GM19467 (cell line): Measurements from ENCODE around the gene IQCK.

Source experiments
- ATAC-seq: cut with Tn5 transposase; IDR thresholded peaks from one replicate; pipeline ENCODE4 v1.9.1; 2021; ENCODE audit warnings: mild to moderate bottlenecking, moderate library complexity; ENCODE audit not compliant: unreplicated experiment

IQCK gene

DNA sequence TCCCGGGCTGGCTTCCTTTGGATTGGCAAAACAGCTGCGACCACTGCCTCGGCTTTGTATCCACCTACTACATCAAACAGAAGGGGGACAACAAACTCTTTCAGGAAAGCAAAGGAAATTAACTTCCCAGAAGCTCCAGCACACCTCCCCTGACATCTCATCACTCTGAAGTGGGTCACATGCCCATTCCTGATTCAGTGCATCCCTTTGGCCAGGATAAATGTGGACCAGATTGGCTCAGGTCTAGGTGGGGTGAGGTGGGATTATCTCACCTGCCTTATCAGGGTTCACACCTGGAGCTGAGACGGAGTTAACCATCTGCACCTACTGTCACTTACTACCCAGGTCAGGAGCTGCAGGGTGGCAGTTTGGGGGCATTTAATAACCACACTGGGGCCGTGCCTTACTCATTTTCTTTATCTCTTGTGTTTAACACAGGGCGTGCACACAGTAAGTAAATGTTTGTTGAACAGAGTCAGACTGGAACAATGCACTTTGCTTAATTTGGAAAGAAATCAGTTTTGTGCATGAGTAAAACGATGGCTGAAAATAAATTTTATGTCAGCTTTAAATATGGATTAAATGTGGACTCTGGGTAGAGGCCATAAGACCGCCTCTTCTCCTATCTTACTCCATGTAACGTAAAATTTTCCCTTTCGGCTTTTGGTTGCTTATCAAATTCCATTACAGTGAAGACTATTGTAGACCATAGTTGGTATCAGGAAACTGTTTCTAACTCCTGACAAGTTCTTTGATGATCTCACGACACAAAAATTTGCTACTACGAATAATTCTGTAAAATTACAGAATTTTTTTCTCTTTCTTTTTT lies 36.0 kb downstream of the IQCK start:
- no peak for ATAC-seq

DNA sequence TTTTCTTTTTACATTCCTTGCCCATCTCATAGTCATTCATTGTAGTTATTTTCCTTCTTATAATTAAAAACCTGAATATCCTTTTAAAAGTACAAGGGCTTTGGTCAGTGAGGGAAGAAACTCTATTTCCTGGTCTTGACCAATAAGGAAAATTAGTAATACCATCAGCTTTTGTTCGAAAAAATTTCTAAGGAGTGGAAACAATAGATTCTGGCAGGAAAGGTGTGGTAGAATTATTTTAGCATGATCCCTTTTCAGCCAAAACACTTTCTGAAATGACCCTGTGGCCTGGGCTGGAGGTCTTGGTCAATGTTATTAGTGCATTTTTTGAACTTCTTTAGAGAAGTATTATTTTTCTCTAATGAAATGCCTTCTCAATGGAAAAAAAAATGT lies 36.6 kb downstream of the IQCK start:
- ATAC-seq, result no peak

DNA sequence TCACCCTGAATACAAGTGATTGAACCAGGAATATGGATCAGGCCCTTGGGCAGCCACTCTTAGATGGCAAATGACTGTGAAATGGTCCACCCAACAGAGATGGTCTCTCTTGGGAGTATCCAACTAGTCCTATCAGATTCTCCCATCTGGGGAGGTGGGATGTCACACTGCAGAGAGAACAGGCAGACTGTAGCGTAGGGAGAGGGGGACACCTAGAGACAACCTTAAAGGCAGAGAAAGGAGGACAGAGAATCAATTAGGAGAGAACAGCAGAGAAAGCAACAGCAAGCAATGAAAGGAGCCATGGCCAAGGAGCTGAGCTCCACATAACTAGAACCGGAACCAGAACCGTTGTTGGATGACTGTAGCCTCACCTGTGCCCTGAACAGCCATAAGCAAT lies 37.2 kb downstream of the IQCK start:
- ATAC-seq, result no peak

DNA sequence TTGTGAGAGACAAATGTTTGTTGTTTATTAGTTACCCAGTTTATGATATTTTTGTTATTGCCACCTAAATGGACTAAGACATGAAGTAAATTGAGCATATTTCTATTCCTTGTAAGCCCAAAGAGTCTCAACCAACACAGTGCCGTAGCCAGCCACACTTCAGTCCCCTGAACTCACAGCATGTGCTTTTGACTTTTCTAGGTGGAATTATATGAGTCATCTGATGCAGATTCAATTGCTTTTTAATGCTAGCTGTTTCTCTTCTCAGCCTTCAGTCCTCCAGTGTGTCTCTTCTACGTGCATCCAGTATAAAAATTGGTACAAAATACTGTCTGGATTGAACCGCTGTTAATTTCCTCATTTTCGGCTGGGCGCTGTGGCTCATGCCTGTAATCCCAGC lies 39.0 kb downstream of the IQCK start:
- ATAC-seq, result no peak

DNA sequence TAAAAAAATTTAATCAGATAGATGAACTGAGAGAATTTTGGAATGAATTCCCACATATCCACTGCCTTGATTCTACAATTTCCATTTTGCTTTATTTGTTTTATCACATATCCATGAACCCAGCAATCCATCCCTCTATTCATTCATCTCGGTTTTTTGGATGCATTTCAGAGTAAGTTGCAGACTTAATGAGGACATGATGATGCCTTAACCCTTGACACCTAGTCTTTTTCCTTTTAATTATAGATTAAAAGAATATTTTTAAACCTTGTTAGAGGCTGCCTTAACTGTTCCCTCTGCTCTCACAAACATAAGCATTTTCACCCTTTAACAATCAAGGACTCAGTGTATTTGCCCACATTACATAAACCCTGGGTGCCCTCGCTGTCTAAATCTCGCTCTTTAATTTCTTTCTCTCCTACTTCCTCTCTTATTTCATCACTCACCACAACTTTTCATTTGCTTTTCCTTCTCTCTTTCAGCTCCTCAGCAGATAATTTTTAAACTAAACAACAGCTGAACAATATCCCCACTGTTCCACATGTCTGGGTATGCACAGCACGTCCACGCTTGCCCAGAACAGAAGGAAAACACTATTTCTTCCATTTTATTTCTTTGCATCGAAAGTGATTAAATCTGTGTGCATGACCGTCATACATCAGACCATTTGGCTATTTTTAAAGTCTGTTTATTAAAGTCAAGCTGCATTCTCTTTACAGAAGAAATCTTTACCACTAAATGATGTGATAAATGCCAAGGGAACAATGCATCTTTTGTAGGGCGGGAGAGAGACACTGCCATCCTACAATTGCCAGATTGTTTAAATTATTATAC lies 39.9 kb downstream of the IQCK start:
- ATAC-seq, result no peak

DNA sequence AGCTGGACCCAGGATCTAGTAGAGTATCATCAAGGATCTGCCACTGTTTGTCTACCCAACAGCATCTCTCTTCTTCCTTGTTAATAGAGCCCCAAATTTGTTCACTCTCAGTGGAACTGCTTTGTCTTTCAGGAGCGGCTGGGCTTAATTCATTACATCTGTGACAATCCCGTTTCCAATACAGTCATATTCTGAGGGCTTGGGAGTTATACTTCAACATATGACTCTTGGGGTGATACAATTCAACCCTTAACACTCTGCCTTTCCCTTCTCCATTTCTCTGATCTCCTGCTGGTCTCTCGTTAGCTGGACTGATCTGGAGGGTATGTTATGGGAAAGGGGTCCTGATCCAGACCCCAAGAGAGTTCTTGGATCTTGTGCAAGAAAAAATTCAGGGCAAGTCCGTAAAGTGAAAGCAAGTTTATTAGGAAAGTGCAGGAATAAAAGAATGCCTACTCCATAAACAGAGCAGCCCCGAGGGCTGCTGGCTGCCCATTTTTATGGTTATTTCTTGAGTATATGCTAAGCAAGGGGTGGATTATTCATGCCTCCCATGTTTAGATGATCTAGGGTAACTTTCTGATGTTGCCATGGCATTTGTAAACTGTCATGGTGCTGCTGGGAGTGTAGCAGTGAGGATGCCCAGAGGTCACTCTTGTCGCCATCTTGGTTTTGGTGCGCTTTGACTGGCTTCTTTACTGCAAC lies 42.4 kb downstream of the IQCK start:
- no peak for ATAC-seq

DNA sequence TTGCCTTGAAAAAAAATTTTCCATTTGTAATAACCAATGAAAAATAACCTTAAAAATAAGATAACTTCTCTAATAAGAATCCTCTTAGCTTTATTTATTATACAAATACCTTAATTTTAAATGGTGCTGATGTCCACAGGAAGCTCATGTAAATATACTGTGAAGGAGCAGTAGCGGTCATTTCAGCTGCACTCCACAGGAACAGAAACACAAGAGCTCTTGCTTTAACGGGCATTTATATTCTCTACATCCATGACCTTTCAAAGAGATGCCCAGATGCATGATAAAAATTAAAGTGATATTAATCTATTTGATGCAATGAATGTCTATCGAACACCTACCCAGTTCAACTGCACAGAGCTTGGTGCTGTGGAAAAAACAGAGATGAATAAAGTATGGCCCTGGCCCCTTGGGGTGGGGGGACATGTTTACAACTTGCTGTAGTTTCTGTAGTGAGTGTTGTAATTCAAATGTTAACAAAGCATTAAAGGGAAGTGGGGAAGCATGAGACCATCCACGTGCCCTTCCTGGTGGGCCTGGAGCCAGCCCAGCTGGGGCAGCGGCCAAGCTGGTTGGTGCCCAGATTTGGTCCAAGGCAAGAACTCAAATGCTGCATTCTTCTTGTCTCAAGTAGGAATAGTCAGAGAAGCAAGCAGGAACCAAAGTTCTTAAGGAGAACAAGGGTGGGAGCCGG lies 47.9 kb downstream of the IQCK start:
- ATAC-seq, result no peak

DNA sequence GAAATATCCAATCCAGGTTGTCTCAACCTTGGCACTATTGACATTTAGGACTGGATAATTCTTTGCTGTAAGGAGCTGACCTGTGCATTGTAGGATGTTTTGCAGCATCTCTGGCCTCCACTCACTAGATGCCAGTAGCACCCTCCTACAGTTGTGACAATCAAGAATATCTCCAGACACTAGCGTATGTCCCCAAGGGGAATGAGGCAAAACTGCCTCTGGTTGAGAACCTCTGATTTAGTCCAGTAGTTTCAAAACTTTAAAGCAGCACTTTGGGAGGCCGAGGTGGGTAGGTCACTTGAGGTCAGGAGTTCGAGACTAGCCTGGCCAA lies 48.4 kb downstream of the IQCK start:
- ATAC-seq, result no peak

DNA sequence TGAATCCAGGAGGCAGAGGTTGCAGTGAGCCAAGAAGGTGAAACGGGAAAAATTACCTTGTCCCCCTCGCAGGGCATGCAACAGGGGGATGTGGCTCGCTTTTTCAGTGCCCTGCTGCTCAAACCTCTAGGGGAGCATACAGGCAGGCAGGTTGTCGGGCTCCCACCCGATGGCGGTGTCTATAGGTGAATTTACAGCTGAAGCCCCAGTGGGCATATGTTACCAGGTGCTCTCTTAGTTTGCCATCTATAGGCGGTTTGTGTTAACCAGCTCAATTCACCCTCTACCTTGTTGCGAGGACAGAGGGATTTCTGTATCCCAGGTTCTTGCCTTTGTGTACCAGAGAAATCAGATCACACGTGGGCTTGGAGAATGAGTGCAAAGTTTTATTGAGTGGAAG lies 48.9 kb downstream of the IQCK start:
- ATAC-seq, result no peak

DNA sequence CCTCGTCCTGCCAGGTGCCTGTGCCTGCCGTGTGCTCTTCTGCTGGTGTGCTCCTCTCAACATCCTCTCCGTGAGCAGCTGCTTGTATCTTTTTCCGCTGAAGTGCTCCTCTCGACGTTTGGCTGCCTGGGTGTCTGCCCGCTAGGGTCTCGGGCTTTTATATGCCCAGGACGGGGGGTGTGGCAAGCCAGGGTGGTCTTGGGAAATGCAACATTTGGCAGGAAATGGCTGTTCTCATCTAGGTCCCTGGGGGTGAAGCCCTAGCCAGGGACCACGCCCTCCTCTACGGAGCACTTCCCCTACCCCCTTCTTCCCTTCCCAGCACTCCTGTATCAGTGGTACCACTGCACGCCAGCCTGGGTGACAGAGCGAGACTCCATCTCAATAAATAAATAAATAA lies 49.4 kb downstream of the IQCK start:
- ATAC-seq, result no peak

DNA sequence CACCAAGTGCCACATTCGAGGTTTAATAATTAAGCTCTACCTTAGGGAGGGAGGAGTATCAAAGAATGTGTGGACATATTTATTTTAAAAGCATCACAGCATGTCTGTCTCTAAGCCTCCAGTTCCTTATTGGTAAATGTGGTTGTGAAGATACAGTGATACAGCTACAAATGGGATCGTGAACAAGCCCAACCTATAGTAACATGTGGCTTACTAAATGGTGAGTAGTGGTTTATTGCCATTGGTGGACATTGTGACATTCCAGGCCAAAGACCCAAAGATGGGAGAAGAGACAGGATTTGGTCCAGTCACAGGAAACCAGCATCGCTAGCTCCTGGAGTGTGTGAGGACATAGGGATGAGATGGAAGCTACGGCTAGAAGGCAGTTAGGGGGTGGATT lies 51.2 kb downstream of the IQCK start:
- no peak for ATAC-seq

DNA sequence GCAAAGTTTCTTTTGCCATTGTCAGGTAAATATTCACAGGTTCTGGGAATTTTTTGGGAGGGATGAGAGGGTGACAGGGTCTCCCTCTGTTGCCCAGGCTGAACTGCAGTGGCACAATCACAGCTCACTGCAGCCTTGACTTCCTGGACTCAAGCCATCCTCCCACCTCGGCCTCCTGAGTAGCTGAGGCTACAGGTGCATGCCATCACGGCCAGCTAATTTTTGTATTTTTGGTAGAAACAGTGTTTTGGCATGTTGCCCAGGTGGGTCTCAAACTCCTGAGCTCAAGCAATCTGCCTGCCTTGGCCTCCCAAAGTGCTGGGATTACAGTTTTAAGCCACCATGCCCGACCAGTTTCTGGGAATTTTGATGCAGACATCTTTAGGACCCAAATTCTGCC lies 53.0 kb downstream of the IQCK start:
- ATAC-seq, result no peak

DNA sequence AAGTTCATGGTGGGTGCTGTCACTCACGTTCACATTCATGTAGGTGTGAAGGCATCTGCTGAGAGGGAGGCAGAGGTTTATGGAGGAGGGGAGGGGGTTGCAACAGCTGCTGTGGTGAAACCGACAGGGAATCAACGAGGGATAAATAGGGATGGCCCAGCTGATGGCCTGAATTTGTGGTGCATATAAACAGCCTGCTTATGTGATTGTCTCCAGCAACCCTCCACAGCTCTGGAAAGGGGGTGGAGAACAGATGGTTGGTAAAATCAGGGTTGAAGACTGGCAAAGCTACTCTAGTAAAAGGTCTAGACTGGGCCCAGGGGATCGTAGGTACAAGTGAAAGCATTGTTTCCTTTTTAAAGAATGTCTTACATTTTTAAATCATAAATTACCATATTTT lies 53.7 kb downstream of the IQCK start:
- ATAC-seq, result no peak

DNA sequence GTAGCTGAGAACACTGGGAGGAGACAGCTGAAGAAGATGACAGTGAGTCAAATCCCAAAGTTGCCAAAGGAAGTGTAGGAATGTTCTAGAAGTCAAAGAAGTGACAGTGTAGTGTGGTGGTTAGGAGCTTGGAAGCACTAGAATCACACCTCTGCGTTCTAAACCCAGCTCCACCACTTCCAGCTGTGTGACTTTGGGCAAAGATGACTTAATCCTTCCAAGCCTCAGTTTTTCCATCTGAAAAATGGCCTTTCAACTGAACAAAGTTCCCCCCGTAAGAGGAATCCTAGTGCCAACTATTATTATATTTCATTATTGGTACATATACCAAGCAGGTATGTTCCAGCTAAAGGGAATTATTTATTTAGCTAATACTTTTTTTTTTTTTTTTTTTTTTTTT lies 56.0 kb downstream of the IQCK start:
- ATAC-seq, result no peak

DNA sequence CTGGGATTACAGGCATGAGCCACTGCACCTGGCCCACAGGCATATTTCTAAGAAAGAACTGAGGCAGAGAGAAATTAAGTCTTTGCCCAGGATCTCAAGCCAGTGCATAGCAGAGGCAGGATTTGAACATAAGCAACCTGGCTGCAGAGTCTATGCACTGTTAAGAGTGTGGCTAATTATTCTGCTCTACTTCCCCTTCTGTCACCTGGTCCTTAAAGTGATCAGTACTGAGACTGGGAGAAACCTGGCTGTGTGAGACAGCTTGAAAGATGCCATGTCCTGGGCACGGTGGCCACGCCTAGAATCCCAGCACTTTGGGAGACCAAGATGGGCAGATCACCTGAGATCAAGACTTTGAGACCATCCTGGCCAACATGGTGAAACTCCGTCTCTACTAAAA lies 58.1 kb downstream of the IQCK start:
- ATAC-seq, result no peak

DNA sequence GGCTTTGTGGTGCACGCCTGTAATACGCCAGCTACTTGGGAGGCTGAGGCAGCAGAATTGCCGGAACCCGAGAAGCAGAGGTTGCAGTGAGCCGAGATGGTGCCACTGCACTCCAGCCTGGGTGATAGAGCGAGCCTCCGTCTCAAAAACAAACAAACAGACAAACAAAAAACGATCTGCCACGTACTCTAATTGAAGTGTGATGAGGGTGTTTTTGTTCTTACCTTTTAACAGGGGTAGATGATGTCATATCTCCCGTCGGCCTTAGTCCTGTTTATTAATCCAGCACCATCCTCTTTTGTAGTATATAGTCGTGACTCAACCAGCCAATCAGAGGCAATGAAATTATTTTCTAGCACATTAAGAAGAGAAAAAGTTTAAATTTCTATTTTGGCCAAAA lies 58.5 kb downstream of the IQCK start:
- ATAC-seq, result no peak

DNA sequence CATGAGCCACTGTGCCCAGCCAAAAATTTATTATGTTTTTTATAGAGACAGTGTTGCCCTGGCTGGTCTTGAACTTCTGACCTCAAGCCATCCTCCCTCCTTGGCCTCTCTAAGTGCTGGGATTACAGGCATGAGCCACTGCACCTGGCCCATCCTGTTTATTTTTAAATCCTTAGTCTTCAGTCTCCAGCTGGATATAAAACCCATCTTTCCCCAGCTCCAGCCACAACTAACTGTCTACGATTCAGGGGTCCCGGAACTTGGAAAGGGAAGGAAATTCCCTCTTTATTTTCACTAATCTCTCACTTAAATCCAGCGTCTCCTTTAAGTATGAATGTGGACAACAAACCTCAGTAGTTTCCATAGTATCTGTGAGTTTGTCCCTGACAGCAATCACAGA lies 62.2 kb downstream of the IQCK start:
- no peak for ATAC-seq

DNA sequence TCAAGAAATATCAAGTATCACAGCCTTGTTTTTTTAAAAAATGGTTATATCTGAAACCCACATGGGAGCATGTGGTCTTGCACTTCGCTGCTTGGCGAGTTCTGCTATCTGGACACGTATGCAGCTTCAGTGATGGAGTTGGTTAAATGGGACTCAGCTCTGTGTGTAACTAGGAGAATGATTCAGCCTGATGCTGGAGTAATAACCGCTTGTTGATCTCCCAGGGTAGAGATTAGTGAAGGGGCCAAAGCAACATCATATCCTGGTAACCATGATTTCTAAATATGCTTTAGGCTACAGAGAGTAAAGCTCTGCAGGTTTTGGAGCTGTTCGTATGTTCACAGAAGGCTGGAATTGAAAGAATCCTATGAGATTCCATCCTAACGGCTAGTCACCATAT lies 63.2 kb downstream of the IQCK start:
- no peak for ATAC-seq

DNA sequence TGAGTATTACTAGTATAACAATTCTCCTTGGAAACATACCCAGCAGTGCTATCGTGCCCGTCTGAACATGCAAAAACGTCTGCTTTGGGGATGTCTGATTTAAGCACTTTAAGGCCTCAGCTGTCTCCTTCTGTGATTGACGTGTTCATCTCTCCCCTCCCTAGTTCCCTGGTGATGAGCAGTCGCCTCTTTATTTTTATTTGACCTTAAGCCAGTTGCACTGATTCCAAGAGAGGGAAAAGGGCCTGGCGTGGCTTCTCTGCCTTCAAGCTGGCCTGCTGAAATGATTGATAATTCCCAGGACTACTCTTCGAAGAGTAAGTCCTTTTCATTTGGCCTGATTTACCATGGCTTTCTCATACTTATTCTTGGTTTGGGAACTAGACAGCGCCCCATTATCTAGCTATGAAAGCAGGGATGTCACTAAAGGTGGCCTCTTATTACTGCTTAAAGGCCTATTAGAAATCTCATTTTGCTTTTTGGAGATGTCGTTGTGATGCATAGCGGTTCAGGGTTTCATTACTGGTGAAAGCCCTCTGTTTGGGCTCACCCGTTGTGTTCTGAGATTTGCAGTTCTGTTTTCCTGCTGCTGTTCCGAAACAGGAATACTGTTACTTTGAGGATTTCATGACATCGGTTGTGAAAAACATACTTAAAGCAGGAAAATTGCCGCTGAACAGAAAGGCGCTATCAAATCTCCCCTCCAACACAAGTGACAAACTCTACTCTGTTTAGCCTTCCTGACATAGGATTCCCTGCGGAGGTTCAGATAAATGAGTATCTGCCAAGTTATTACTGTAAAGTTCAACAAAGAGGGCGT lies 65.5 kb downstream of the IQCK start:
- ATAC-seq, result no peak

DNA sequence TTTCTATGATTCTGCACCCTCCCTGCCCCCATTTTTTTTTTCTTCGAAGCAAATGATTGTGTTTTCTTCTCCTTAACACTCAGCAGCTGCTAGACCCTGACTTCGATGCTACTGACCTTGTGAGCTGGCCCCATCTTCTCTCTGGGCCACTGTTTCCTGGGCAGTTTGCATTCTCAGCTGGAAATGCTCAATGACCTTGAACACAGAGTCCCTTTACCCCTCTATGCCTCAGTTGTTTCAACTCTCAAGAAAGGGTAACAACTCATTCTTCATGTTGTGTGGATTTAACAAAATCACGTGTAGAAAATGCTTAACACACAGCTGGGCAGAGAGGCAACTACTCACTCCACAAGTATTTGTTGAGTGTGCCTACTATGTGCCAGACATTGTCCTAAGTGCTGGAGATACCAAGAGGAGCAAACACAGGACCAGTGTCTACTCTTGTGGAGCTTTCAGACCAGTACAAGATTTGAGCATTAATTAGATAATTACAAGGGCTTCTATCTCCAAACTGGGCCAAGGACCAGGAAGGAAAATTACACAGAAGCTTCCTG lies 66.2 kb downstream of the IQCK start:
- ATAC-seq, result no peak
